GM21723 (cell line): Measurements from ENCODE around the gene PRR23B.

Experiments used
- ATAC-seq: cut with Tn5 transposase; IDR thresholded peaks from one replicate; pipeline ENCODE4 v1.9.1; 2021; ENCODE audit warnings: mild to moderate bottlenecking, moderate library complexity; ENCODE audit not compliant: unreplicated experiment

PRR23B gene

DNA sequence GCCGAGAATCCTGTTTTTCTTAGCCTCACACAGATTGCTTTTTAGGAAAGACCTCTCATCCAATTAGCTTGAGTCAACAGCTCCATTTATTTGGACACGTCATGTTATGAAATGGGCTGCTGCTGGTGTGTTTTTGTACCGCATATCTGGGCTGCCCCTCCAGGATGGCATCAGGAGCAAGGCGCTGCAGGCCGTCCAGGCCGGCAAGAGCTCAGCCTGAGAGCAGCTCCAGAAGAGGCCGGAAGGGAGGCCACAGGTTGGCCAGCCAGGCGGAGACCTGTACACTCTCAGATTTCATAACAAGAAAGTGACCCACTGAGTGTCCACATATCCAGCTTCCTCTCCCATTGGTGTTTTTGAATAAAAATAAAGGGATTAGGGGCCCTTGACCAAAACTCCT lies 45.4 kb downstream of the PRR23B start:
- ATAC-seq, result no peak

DNA sequence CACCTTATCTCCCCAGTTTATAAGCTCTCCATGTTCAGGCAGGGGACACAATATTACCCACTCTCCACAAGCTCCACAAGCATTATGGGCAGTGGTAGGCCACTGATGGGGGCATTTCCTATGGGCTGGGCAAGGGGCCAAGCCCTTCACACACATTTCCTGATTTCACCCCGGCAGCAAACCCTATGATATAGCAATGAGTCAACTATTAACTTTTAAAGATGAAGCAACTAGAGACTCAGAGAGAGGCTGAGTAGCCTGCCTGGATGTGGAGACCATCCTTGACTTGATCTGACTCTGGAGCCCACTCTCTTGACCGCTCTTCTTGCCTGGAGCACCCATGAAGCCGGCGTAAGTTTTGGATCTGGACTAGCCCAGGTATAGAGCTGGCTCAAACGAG lies 46.3 kb downstream of the PRR23B start:
- no peak for ATAC-seq

DNA sequence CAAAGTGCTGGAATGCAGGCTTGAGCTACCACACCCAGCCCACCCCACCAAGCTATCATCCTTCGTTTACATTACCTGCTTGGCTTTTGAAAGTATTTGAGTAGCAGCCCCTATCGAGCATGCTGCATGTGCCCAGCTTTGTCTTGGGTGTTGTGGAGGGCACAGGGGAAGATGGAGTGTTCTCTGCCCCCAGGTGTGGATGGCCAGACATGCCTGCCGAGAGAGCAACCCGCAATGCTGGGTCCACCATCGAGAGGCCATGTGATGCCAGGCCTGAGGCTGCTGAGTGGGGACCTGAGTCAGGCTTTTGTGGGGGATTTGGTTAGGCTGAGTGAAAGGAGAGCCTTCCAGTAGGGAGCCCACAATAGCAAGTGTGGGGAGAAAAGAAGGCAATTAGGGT lies 47.8 kb downstream of the PRR23B start:
- no peak for ATAC-seq

- no peak for ATAC-seq
Observed at GRCh38 chr3:138971766-138972320, 48.9 kb downstream of the PRR23B start.
